H1 (cell line): Measurements from ENCODE around the gene ZBTB38. TPM values are rescaled to one million over a fixed set of nuclear protein-coding genes. Genes with fewer than 3 reads are reported as not detected.

ENCODE experiments used
- BCL11A ChIP-seq, 2 experiments: IDR thresholded peaks; one replicate each; pipeline ENCODE4 v1.6.1; 2011; ENCODE audit warnings: low read depth in 2 of 2, low read length in 2 of 2, mild to moderate bottlenecking in 2 of 2
- CEBPB ChIP-seq: IDR thresholded peaks from 2 replicates; pipeline ENCODE4 v1.6.1; 2012; ENCODE audit warnings: low read depth, low read length
- FOSL1 ChIP-seq: IDR thresholded peaks from 2 replicates; pipeline ENCODE4 v1.6.1; 2011; ENCODE audit warnings: mild to moderate bottlenecking, low read depth, low read length, moderate library complexity; ENCODE audit not compliant: insufficient read depth
- NANOG ChIP-seq: IDR thresholded peaks from 2 replicates; pipeline ENCODE4 v1.6.1; 2011; ENCODE audit warnings: low read length, low read depth, mild to moderate bottlenecking, inconsistent platforms; ENCODE audit not compliant: insufficient read depth, poor library complexity, severe bottlenecking
- RXRA ChIP-seq: IDR thresholded peaks from 2 replicates; pipeline ENCODE4 v1.6.1; 2011; ENCODE audit warnings: low read depth, mild to moderate bottlenecking, low read length, moderate library complexity; ENCODE audit not compliant: insufficient read depth
- SUZ12 ChIP-seq: fragments of 200-600 bp; sonication (generic); IDR thresholded peaks from 2 replicates; pipeline ENCODE4 v1.6.1; 2012; ENCODE audit warnings: mild to moderate bottlenecking, inconsistent platforms, low read length, moderate library complexity, mixed read lengths
- TAF1 ChIP-seq: IDR thresholded peaks from 2 replicates; pipeline ENCODE4 v1.6.1; 2011; ENCODE audit warnings: mild to moderate bottlenecking, low read depth, low read length
- TBP ChIP-seq: IDR thresholded peaks from 2 replicates; pipeline ENCODE4 v1.6.1; 2011; ENCODE audit warnings: low read depth, low read length, improper control_type of control experiment
- polyA plus RNA-seq, 7 experiments: library from polyadenylated mRNA; depleted of rRNA in 3 of 7; stranded (reverse) in 5 of 7; unstranded in 2 of 7; fragments of >200 nt in 5 of 7; fragments of 200-250 nt in 2 of 7; gene quantifications; 1 replicate in 5 of 7; 2 replicates in 1 of 7; 4 replicates in 1 of 7; pipeline versions ENCODE4 v1.2.1 to v1.2.3, GENCODE V29; 2011 to 2013; ENCODE audit warnings: missing spikeins in 2 of 7, mixed read lengths in 2 of 7
- total RNA-seq: library from RNA; stranded (reverse); fragmentation: NEBNext Ultra II Directional; extraction: Animal tissue kit (Norgen Biotek cat#: 25700); gene quantifications from 2 replicates; pipeline ENCODE4 v1.2.1, GENCODE V29; 2021
- TF ChIP-seq, protein P1 (sequence below): fragments of 300-600 bp; sonication (generic); IDR thresholded peaks from 2 replicates; pipeline ENCODE4 v1.7.1; 2012; ENCODE audit warnings: low read length, moderate library complexity, mild to moderate bottlenecking, inconsistent platforms; ENCODE audit not compliant: insufficient replicate concordance

Gene ZBTB38
- total and polyA plus RNA-seq, 2 of the 8 experiments (the other 6 are each of a cell fraction or from before 2014, with no cell fraction given), result 4.4 to 10.5 TPM

DNA sequence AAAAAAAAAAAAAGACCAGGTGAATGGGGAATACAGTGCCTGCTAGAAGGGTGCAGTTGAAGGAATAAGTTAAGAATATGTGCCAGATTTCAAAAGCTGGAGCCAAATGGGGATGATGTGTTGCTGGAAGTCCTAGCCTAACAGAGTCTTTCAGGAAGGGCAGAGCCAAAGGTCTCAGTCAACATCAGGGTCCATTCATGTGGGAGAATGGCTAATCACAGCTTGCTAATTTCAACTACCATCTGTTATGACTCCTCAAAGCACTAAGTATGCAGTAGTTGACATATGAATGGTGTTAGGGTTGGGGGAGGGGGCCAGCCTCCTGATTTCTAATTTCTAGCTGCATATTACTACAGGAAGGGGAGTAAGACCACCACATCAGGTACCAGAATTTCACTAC lies 4.4 kb downstream of the ZBTB38 start (continued):
- TF ChIP-seq, protein P1, sequence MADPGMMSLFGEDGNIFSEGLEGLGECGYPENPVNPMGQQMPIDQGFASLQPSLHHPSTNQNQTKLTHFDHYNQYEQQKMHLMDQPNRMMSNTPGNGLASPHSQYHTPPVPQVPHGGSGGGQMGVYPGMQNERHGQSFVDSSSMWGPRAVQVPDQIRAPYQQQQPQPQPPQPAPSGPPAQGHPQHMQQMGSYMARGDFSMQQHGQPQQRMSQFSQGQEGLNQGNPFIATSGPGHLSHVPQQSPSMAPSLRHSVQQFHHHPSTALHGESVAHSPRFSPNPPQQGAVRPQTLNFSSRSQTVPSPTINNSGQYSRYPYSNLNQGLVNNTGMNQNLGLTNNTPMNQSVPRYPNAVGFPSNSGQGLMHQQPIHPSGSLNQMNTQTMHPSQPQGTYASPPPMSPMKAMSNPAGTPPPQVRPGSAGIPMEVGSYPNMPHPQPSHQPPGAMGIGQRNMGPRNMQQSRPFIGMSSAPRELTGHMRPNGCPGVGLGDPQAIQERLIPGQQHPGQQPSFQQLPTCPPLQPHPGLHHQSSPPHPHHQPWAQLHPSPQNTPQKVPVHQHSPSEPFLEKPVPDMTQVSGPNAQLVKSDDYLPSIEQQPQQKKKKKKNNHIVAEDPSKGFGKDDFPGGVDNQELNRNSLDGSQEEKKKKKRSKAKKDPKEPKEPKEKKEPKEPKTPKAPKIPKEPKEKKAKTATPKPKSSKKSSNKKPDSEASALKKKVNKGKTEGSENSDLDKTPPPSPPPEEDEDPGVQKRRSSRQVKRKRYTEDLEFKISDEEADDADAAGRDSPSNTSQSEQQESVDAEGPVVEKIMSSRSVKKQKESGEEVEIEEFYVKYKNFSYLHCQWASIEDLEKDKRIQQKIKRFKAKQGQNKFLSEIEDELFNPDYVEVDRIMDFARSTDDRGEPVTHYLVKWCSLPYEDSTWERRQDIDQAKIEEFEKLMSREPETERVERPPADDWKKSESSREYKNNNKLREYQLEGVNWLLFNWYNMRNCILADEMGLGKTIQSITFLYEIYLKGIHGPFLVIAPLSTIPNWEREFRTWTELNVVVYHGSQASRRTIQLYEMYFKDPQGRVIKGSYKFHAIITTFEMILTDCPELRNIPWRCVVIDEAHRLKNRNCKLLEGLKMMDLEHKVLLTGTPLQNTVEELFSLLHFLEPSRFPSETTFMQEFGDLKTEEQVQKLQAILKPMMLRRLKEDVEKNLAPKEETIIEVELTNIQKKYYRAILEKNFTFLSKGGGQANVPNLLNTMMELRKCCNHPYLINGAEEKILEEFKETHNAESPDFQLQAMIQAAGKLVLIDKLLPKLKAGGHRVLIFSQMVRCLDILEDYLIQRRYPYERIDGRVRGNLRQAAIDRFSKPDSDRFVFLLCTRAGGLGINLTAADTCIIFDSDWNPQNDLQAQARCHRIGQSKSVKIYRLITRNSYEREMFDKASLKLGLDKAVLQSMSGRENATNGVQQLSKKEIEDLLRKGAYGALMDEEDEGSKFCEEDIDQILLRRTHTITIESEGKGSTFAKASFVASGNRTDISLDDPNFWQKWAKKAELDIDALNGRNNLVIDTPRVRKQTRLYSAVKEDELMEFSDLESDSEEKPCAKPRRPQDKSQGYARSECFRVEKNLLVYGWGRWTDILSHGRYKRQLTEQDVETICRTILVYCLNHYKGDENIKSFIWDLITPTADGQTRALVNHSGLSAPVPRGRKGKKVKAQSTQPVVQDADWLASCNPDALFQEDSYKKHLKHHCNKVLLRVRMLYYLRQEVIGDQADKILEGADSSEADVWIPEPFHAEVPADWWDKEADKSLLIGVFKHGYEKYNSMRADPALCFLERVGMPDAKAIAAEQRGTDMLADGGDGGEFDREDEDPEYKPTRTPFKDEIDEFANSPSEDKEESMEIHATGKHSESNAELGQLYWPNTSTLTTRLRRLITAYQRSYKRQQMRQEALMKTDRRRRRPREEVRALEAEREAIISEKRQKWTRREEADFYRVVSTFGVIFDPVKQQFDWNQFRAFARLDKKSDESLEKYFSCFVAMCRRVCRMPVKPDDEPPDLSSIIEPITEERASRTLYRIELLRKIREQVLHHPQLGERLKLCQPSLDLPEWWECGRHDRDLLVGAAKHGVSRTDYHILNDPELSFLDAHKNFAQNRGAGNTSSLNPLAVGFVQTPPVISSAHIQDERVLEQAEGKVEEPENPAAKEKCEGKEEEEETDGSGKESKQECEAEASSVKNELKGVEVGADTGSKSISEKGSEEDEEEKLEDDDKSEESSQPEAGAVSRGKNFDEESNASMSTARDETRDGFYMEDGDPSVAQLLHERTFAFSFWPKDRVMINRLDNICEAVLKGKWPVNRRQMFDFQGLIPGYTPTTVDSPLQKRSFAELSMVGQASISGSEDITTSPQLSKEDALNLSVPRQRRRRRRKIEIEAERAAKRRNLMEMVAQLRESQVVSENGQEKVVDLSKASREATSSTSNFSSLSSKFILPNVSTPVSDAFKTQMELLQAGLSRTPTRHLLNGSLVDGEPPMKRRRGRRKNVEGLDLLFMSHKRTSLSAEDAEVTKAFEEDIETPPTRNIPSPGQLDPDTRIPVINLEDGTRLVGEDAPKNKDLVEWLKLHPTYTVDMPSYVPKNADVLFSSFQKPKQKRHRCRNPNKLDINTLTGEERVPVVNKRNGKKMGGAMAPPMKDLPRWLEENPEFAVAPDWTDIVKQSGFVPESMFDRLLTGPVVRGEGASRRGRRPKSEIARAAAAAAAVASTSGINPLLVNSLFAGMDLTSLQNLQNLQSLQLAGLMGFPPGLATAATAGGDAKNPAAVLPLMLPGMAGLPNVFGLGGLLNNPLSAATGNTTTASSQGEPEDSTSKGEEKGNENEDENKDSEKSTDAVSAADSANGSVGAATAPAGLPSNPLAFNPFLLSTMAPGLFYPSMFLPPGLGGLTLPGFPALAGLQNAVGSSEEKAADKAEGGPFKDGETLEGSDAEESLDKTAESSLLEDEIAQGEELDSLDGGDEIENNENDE, result no peak
- TF ChIP-seq SUZ12 (no peak), TAF1 (no peak), BCL11A (IDR thresholded peaks at IDR 0.05; ENCODE audit: low read depth in 2 of 2, low read length in 2 of 2) (no peak), TBP (no peak), FOSL1 (no peak), RXRA (no peak), NANOG (no peak), CEBPB (no peak)
